Stimulated activated CD8-positive, alpha-beta memory T cell treated with anti-CD3 and anti-CD28 coated beads, Interleukin-7, amount 100 ng/mL, for 24 hours (primary cell): Measurements from ENCODE around the gene SLC2A4RG.

Experiments
- DNase-seq: peaks from one replicate; pipeline ENCODE4 v3.0.0-alpha.2; 2020; ENCODE audit warnings: low read depth

Gene SLC2A4RG

GRCh38 chr20:63739130-63740069 lies at the start of gene SLC2A4RG:
Gene SLC2A4RG (plus strand): TSS chr20:63739776. CDS start chr20:63739913, 137 bp downstream.
- DNase-seq, result no peak

DNA sequence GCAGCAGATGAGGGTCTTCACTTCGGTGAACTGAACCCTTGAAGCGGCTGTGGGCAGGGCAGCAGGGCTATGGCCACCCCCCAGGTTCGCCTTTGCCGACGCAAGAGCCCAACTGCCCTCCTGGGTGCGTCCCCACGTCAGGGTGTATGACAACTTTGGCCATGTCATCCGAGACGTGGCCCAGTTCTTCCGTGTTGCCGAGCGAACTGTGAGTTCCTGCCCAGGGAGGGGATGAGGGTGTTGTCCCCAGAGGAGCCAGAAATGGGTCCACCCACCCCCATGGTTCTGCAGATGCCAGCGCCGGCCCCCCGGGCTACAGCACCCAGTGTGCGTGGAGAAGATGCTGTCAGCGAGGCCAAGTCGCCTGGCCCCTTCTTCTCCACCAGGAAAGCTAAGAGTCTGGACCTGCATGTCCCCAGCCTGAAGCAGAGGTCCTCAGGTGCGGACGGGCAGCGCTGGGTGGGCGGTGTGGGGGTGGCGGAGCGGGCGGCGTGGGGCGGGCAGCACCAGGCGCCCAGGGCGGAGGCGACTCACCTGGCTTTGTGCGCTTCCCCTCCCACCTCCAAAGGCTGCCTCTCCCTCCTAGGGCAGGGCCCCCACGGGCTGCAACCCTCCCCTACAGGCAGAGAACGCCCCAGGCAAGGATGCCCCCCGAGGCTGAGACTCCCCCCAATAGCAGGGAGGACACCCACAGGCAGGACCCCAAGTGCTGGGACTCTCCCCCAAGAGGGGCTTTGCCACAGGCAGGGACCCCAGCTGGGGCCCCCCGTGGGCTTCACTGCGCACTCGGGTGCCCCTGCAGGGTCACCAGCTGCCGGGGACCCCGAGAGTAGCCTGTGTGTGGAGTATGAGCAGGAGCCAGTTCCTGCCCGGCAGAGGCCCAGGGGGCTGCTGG lies 49.3 kb upstream of the SLC2A4RG start:
- no peak for DNase-seq

GRCh38 chr20:63690898-63691710 lies 48.5 kb upstream of the SLC2A4RG start:
- no peak for DNase-seq

- DNase-seq, result no peak
Measured at GRCh38 chr20:63691711-63692435, 47.7 kb upstream of the SLC2A4RG start.

- no peak for DNase-seq
Measured at GRCh38 chr20:63692436-63693082, 47.0 kb upstream of the SLC2A4RG start.

DNA sequence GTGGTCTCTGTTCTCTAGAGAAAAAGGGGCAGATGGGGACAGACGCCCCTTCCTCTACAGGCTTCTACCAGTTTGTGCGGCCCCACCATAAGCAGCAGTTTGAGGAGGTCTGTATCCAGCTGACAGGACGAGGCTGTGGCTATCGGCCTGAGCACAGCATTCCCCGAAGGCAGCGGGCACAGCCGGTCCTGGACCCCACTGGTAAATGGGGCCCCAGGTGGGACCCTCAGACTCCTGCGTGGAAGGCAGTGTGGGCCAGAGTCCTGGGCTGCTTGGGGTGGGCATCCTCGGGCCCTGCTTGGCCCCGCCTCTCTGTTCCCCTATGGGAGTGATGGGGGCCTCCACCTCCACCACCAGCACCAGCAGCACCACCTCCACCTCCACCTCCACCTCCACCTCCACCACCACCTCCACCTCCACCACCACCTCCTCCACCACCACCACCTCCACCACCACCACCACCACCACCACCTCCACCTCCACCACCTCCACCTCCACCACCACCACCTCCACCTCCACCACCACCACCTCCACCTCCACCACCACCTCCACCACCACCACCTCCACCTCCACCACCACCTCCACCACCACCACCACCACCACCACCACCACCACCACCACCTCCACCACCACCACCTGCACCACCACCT lies 46.4 kb upstream of the SLC2A4RG start:
- no peak for DNase-seq

DNA sequence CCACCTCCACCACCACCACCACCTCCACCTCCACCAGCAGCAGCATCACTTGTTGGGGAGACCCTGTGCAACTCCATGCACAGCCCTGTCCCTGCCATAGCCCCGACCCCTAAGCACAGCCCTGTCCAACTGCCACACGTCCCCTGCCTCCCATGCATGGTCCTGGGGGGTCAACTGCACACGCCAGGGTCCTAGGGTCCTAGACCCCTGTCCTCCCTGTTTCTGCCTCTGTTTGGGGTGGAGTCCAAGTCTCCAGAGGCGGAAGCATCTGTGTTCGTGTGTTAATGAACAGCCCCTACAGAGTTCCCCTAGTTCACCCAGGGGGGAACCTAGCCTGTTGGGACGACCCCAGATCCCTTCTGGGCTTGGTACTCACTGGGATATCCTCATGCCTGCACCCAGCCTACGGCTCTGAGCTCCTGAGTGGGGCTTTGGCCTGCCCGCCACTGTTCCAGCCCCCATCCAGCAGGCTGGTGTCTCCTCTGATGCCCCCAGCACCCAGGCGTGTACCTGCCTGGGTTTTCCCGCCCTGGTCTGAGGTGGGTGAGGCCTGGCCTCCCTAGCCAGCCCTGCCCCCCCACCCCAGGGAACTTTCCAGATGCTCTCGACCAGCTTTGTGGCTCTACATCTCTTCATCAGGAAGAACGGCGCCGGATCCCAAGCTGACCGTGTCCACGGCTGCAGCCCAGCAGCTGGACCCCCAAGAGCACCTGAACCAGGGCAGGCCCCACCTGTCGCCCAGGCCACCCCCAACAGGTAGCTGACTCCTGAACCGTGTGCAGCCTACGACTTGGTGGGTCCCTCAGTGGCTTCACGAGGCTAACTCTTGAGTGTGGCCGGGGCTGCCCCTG lies 45.6 kb upstream of the SLC2A4RG start:
- DNase-seq, result no peak

- DNase-seq, result no peak
Measured at GRCh38 chr20:63694584-63695423, 44.8 kb upstream of the SLC2A4RG start.

GRCh38 chr20:63695424-63696305 lies 43.9 kb upstream of the SLC2A4RG start:
- DNase-seq, result no peak

DNA sequence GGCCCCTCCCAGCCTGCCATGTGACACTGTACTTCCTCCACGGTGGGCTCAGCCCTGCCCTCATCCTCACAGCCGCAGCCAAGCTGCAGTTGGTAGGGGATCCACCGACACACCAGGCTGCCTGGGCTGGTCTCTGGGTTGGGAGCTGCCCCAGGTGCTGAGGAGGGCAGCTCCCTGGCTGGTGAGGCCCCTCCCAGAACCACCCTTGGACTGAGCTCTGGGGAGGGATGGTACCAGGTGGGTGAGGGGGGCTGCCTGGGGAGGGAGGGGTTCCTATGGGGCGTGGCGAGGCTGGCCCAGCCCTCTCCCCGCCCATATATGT lies 43.3 kb upstream of the SLC2A4RG start:
- no peak for DNase-seq

GRCh38 chr20:63696628-63697356 lies 42.8 kb upstream of the SLC2A4RG start, which contains the start of gene TNFRSF6B:
Gene TNFRSF6B (plus strand): TSS chr20:63696652. CDS start chr20:63696768, 116 bp downstream.
- DNase-seq, result no peak

DNA sequence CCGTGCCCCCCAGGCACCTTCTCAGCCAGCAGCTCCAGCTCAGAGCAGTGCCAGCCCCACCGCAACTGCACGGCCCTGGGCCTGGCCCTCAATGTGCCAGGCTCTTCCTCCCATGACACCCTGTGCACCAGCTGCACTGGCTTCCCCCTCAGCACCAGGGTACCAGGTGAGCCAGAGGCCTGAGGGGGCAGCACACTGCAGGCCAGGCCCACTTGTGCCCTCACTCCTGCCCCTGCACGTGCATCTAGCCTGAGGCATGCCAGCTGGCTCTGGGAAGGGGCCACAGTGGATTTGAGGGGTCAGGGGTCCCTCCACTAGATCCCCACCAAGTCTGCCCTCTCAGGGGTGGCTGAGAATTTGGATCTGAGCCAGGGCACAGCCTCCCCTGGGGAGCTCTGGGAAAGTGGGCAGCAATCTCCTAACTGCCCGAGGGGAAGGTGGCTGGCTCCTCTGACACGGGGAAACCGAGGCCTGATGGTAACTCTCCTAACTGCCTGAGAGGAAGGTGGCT lies 42.2 kb upstream of the SLC2A4RG start:
- DNase-seq, result no peak

- no peak for DNase-seq
Measured at GRCh38 chr20:63697868-63698545, 41.6 kb upstream of the SLC2A4RG start.

DNA sequence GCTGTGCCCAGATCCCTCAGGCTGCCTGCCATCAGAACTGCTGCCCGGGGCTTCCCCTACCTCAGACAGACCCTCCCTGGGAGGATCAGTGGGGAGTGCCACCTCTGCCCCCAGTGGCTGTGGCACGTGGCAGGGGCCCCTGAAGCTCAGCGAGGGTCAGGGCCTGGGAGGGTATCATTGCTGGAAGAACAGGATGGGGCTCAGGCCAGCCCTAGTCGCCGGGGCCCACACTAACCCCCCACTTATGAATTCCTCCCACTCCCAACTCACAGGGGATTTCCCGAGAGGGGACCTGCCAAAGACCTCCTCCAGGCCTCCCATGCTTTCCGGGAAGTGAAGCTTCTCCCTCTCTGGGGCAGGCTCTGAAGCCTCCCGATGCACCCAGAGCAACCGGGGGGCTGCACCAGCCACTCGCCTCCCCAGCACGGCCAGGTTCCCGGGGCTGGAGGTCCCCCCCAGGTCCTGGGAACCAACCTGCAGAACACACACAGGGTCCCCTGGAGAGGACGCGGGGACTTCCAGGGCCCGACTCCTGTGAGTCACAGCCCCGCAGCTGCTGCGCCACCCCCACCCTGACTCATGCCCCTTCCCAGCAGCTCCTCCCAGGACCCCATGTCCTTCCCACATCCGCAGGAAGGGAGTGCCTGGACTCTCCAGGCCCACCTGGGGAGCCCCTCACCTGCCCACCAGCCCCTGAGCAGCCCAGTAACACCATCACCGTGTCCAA lies 40.7 kb upstream of the SLC2A4RG start:
- DNase-seq, result peak; percentile 45
